Measurements from ENCODE around the gene PCDHA1.

GRCh38 chr5:140780512-140780911, 5.4 kb upstream of the PCDHA1 start:
- TF ChIP-seq CTCF (IDR thresholded peaks at IDR 0.05) (no peak), POLR2A (IDR thresholded peaks at IDR 0.05; ENCODE audit: low read depth) (no peak), POLR2AphosphoS5 (IDR thresholded peaks at IDR 0.05) (no peak), EP300 (IDR thresholded peaks at IDR 0.05) (no peak)
